ENCODE results near the gene MYO7B.

GRCh38 chr2:127672341-127673224, 137.1 kb downstream of the MYO7B start:
- TF ChIP-seq KDM1A (IDR thresholded peaks at IDR 0.05; ENCODE audit: low read depth) (no peak), CTCF (IDR thresholded peaks at IDR 0.05) (no peak), FOXS1 (CRISPR knock-in tag; IDR thresholded peaks at IDR 0.05) (no peak)

Measured in A549 (cell line).